HG03280 (cell line): Measurements from ENCODE around the gene SIX1.

Source experiments
- ATAC-seq: cut with Tn5 transposase; IDR thresholded peaks from one replicate; pipeline ENCODE4 v1.9.1; 2021; ENCODE audit warnings: mild to moderate bottlenecking, moderate library complexity; ENCODE audit not compliant: unreplicated experiment

Gene SIX1

DNA sequence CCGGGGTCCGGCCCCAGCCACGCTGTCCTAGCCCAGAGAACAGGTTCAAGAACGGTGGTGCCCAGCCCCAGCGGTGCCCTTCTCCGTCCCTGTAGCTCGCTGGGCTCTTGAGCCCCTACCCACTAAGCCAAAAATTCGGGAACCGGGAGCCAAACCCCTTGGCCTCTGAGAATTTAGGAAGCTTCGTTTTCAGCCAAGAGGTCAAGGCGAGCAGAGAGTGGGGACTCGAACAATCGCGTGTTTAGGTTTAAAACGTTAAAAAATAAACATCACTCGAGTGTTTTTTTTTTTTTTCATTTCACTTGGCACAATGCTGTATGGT lies 6.2 kb downstream of the SIX1 start:
- ATAC-seq, result no peak

DNA sequence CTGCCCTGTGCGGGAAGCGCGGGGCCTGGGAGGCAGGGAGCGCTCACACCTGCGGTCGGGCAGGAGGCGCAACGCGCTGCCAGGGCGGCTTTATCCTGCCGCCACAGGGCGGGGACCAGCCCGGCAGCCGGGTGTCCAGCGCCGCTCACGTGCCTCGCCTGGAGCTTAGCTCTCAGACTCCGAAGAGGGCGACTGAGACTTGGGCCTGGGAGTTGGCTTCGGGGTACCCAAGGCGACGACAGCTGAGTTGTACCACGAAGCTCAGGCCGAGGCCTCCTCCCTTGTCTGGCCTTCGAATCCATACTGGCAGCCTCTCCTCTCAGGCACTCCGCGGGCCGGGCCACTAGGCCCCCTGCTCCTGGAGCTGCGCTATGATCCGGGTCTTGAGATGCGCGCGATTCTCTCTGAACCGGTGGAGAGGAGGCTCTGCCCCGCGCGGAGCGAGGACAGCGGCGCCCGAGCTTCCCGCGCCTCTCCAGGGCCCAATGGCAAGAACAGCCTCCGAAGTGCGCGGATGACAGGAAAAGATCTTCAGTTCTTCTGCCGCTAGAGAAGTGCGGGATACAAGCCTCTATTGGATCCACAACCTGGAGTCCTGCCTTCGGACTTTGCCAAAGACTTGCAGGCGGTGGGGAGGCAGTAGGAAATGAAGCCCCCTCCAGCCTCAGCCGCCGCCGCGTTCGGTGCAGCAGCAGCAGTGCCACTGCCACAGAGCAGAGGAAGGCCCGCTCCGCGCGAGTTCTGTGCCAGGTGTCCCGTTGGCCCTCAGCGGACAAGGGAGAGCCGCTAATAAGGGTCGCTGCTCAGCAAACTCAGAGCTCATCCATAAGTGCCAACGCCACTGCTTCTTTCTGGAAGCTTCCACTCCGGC lies 6.8 kb downstream of the SIX1 start:
- ATAC-seq, result no peak

DNA sequence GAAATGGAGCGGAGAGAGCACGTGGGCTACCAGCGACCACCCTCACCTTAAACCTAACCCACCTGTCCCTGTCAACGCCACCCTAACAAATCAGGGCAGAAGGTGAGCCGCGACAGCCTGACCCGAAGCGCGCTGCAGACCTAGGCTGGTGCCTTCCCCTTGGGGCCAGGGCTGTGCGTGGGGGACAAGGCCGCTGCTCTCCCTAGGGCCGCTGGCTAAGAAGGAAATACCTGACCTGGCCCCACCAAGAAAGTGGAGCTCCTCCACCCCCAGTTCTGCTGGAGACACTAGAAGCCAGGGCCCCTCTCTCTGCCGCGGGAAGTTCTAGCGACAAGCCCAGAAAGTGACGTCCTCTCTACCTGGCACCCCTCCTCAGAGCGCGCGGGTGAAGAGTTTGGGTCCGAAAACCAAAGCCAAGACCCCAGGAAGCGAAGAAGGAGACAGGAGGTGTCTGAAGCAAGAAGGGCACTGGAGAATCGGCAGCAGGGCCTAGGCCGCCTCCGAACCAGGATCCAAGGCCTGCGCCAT lies 7.5 kb downstream of the SIX1 start:
- no peak for ATAC-seq

DNA sequence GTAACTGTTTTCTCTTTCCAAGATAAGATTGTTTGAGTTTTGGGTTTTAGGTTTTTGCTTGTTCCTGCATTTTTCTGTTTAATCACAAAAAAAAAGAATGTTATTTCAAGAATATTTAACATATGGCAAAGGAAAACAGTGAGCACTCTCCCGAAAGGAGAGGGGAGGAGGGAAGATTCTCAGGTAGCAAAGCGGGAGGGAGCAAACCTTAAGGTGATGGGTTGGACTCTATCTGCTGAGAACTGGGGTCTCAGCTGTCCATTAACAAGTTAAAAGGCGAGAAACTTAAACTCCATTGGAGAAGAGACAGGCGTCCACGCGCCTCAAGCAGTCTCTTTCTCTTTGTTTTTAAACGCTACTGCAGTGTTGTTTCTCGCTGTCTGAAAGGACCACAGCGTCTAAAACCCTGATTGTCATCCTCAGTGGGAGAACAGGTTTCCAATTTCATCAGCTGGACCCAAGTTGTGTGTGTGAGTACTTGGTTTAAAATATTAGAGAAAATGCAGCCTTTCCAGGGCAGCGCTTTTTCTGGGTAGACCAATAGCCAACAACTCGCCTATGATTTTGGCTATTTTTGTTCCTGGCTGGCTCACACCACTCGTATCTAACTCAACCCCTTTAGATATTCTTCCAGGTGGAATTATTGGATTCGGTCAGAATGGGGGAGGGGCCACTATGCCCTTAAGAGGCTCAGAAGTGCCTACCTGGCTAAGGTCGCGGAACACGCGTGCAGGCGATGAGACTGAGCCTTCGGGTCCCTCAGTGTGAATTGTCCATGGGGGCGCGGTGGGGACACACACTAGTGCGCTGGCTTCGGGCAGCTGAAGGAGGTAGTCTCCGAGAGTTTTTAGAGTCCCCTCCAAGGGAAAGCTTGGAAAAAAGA lies 8.2 kb downstream of the SIX1 start:
- no peak for ATAC-seq

DNA sequence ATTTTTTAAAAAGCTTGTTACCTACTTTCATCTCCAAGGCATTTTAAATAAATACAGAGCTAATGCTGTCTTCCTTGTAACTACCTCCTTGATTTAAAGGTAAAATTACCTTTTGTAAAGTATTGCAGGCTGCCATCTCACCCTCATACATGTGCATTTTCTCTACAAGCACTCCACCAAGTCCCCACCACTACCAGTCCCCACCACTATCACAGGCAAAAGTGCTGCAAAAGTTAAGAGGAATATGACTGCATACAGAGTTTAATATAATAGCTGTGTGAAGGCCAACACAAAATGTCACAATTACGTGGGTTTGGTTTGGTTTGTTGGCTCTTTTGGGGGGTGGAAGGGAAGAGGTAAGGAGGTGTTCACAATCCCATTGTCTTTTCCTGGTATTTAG lies 9.6 kb downstream of the SIX1 start:
- no peak for ATAC-seq

DNA sequence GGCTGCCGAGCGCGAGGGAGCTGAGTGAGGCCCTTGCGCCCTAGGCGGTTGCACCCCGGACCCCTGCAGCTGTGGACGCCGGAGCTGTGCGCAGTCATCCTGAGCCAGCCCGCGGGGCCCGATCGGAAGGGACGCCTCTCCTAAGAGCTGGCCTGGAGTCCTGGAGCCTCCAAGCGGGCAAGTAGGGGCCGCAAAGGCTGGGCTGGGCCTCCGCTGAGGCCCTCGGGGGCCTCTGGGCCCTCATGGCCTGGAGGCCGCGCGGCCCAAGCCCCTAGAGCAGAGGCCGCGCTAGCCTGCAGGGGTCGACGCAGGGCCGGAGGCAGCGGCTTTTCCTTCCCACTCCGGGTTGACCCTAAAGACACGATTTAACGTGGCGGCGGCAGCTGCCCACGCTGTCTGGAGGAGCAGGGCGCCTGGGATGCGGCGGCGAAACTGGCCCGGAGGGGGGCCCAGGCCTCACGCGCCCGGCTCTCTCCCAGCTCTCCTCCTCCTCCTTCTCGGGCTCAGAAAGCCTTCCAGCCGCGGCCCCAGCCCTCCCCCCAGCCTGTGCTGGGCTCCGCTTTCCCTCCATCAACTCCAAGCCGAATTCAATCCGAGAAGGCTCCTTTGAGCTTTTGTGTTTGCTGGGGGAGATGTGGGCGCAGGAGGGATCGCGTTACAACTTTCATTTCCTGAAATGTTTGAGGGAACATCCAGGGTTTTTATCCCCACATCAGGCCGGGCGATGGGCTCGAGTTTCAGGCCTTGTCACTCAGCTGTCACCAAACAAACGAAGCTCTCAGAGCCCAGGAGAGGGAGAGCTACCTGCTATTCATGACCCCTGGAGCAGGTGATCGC lies 11.6 kb downstream of the SIX1 start:
- no peak for ATAC-seq

DNA sequence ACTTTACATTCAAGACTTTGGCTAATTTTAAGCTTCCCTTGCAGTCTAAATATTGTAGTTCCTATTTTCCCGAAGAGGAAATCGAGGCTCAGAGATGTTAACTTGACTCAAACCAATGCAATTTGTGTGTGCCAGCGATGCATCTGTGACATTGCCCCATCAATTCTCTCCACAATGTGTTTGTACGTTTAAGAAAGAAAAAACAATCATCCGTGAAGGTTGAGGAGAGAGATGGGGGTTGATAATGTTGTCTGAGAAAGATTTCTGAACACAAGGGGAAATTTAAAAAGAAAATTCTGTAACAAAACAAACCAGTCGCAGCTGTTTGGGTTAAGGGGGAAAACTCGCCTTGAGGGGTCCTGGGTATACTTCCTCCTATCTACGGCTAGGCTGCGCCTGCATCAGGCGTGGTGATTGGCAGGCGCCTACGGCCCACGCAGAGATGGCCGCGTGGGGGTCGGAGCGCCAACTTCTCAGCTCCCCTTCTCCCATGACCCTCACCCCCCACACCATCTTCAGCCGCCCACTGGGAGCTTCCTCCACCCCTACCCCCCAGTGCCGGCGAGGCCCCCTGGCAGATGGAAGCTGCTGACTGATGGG lies 12.3 kb downstream of the SIX1 start:
- no peak for ATAC-seq

DNA sequence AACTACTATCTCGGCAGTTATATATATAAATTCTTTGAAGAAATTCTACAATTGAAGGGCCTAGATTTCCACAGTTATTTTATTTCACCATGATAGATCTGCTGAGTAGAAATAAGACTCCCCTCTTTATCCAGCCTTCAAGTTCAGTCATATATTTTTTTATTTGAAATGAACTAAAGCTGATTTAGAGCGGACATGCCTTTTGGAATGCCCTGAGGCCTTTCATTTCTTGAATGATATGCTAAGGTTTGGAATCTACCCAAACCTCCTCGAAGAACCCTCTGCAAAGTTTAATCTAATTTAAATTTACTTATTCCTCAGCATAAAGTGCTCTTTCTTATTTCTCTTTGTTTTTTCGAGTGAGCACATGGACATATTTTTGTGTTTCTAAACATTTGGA lies 15.1 kb downstream of the SIX1 start:
- no peak for ATAC-seq

DNA sequence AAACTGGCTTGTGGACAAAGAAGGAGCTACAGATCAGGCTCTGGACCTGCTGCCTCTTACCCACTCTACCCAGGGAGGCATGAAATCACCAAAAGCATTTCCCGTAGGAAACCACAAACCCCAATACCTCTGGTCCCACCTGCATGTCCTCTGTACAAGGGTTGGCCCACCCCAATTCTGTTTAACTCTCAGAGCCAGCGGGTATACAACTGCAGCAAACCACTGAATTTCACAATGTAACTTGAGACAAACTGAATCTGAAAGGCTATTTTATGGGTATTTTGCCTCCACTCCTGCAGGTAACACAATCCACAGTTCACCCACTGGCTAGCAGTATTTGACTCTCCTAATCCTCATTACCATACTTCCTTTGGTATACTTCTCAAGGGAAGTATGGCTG lies 16.5 kb downstream of the SIX1 start:
- no peak for ATAC-seq

DNA sequence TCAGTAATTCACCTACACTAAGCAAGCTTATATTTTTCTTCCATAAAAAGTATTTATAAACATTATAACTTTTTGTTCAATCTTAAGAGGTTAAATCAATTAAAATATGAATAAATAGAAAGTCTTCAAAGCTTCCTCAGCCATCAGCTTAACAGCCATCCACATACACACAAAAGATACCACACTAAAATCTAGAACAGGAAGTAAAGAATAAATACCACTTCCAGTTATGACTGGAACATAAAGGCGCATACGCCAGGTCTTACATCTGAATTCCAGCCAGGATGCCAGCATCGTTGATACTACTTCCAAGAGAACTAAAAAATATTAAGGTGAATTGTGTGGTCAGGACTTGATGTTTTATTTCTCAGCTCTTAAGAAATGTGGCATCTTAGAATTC lies 17.0 kb downstream of the SIX1 start:
- ATAC-seq, result no peak

DNA sequence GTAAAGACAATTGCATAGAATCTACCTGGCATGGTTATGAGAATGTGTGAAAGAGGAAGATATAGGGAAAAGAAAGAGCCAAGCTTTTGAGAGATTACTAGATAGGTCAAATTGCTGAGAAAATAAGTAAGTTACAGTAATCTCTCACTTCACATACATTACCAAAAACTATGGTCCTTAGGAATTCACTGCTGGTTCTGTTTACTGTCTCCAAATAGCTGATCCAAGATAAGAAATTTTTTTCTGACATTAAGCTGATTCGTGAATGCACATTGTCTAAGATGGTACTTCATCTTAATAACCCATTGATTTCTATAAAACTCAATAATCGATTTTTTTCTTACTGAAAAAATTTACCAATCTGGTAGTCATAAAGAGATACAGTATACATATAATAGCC lies 17.4 kb downstream of the SIX1 start:
- no peak for ATAC-seq

DNA sequence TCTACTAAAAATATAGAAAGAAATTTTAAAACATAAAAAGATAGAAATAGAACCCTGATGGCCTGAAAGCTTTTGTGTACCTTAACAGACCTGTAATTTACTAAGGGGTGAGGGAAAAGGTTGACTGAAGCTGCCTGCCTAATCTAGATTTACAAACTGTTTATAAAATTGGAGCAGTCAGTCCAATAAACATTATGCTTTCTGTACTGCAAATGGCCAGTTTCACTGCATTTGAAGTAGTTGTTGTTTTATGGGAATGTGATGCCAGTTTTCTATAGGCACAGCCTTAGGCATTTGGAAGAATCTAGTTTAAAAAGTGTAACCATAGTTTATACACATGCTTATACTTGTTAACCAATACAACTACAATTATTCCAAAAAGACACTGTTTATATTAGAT lies 19.1 kb downstream of the SIX1 start:
- ATAC-seq, result no peak

DNA sequence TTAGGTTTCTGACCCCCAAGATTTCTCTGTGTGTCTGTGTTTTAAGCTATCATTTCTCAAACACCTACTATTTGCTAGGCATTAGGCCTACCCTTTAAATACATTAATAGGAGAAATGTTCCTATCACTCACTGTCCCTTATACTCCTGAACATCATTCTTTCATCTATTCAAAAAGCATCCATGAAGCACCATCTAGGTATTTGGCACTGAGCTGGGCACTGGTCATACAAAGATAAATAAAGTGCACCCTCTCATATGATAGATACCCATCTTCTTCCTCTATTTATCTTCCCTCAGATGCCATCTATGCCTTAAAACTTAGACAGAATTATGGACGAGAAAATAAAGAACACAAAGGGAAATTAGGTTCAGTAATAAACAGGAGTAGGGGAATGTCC lies 20.4 kb downstream of the SIX1 start:
- no peak for ATAC-seq

DNA sequence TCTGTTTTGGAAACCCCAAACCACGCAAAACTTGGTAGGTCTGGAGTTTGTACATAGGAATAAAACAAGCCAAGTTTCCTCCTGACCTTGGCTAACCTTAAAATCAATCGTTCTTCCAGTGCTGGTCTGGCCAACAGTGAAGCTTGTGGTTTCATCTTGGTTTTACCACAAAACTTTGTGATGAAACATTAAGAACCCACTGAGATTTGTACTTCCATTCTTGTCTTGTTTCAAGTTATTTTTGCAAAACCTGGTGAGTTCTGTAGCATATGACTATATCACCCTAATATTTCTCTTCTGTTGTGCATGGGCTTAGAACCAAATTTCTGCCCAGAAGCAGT lies 26.4 kb downstream of the SIX1 start:
- ATAC-seq, result no peak

DNA sequence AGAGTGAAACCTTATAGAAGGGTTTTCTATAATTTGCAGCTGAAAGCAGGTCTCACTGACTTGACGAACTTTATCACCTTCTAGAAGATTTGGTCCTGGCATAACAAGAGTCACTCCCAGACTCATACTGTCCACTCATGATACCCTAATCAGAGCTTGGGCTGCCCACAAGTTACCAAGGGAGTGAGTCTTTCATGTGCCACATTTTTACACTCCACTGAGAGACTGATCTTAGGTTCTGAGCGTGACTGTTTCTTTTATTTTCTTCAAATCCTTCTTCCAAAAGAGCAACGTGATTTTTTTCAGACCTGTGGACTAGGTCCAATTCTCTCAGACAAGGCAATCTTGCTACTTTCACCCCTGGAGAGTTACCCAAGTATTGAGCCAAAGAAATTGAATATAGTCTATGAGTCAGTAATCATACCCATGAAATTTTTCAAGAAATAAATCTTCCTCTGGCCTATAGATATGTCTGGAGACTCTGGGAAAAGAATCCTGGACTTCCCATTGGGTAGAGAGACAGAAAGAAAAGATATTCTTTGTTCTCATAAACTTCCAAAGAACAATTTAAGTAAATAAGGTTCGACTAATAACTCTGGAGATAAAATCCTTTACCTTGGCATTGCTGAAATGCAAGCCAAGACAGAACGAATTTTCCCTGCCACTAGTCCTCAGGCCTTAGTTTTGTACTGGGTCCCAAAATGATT lies 26.9 kb downstream of the SIX1 start:
- ATAC-seq, result no peak

DNA sequence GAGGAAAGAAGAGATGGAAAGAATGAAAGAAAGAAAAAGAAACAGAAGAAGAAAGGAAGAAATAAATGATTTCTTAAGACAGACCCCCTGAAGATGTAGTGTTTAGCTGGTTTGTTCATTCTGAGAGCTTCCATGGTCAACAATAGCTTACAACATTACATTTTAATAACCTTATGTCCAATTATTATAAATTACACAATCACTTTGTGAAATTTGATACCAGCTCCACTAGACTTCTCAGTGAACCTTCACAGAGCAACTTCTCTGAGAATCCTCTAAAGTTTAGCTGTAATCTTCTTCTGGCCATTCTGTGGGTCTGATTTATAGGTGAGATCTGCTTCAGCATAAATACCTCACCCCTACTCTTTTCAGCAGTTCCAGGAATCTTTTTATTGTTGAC lies 27.9 kb downstream of the SIX1 start:
- no peak for ATAC-seq

DNA sequence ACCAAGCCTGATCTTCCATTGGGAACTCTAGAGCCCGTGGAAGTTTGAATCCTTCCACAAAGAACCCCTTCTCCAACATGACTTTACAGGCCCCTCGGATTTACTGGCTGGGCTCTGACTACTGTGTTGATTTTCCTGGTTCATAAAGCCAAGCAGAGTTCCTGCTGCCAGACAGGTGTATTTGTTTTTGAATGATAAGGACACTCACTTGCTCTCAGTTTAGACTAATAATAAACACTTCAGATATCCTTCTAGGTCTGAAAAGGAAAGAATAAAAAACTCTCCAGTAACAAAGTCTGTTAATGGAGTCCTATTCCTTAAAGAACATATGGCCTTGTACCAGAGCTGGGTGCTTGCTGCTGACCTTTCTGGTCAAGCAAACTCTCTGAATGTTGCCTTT lies 31.0 kb downstream of the SIX1 start:
- no peak for ATAC-seq

DNA sequence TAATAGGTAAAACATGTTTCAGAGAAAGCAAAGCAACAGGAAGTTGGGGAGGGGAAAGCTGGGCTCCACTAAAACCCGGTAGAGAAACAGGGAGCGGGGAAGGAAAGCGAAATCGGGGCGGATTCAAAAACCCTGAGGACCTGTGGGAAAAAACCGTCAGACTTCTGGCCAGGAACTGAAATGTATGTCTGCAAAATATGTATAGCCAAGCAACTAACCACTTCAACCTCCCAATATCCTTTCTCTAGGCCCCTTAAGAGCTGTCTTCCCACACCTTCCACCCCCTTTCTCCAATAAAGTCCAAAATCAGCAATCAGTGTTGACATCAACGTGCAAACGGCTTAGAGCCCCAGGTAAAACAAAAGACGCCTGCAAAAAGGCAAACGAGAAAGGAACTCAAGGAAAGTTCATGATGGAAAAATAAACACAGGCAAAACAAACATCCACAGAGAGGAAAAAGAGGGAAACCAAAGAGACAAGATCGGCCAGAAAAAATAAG lies 32.8 kb downstream of the SIX1 start:
- ATAC-seq, result no peak

DNA sequence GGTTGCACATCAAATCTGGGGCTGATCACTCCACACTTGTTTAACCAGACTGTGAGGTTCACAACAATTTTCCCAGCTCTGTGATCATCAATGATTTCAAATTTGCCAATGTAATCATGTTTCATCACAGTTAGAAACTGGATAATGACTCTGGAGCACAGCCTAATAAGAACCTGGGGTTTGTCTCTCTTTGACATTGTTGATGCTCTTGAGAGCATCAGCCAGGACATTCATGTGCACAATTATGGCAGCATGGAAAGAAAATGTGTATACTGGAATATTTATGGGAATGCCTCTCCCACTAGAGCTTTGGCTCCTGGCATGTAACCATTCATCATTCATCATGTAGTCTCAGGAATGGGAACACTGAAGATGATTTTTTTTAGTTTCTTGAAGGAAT lies 47.0 kb downstream of the SIX1 start:
- ATAC-seq, result no peak

DNA sequence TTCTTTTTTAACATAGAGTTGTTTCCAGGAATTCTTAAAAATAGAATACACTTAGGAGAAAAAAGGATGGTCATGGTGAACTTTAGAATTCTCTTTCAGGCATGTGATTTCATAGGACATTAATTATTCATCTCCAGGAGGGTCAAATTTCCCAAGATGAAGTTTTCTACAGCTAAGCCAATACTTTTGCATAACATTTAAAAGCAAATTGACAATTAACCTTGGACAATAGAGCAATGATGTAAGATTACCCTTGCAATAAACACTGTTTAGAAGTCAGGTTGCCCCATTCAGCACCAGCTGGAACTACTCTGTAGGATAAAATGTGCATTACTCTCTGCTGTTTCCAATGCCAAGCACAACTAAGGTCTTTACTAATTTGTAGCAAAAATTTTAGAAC lies 49.5 kb downstream of the SIX1 start:
- ATAC-seq, result no peak
